ENCODE measurements around the gene NELL2.

- TF ChIP-seq HDGF (IDR thresholded peaks at IDR 0.05; ENCODE audit: borderline replicate concordance) (no peak), LEF1 (IDR thresholded peaks at IDR 0.05; ENCODE audit: borderline replicate concordance) (no peak), ELF4 (IDR thresholded peaks at IDR 0.05) (no peak), SP1 (IDR thresholded peaks at IDR 0.05) (no peak), TARDBP (IDR thresholded peaks at IDR 0.05) (no peak), FOXA1 (IDR thresholded peaks at IDR 0.05) (no peak), FOXK2 (IDR thresholded peaks at IDR 0.05) (no peak), FOXM1 (IDR thresholded peaks at IDR 0.05; ENCODE audit: borderline replicate concordance) (no peak), L3MBTL2 (conservative IDR thresholded peaks at IDR 0.05) (no peak), BHLHE40 (IDR thresholded peaks at IDR 0.05; ENCODE audit: borderline replicate concordance) (no peak), CTBP1 (IDR thresholded peaks at IDR 0.05; ENCODE audit: borderline replicate concordance) (no peak), PKNOX1 (IDR thresholded peaks at IDR 0.05) (no peak), SUZ12 (IDR thresholded peaks at IDR 0.05) (no peak)
These were observed 36.3 kb downstream of the NELL2 start for GRCh38 chr12:44839785-44840184.

All from HEK293T (cell line).